GM23338 (cell line): ENCODE measurements around the gene PLD5.

Experiments used
- CREB1 ChIP-seq: fragments of 250-450 bp; sonication (Bioruptor Pico); IDR thresholded peaks from 2 replicates; pipeline ENCODE4 v1.5.0; 2020; ENCODE audit warnings: low read depth, mild to moderate bottlenecking, moderate library complexity
- CTCF ChIP-seq, 2 experiments: fragments of 200-600 bp in 1 of 2; sonication (generic) in 1 of 2; conservative IDR thresholded peaks; 2 replicates each; pipeline versions ENCODE4 v1.5.1 to v1.6.1; 2016 to 2017; ENCODE audit warnings: antibody characterized with exemption in 2 of 2, low read depth in 2 of 2, mild to moderate bottlenecking in 2 of 2, moderate library complexity in 1 of 2
- REST ChIP-seq: IDR thresholded peaks from one replicate; pipeline ENCODE4 v1.6.1; 2018; ENCODE audit warnings: antibody characterized with exemption; ENCODE audit not compliant: unreplicated experiment
- ZNF114 ChIP-seq: fragments of 250-450 bp; sonication (Bioruptor Pico); IDR thresholded peaks from 2 replicates; pipeline ENCODE4 v1.5.0; 2020; ENCODE audit warnings: mild to moderate bottlenecking, moderate library complexity

- TF ChIP-seq ZNF114: no peak
- TF ChIP-seq CTCF (conservative IDR thresholded peaks at IDR 0.05; ENCODE audit: low read depth in 2 of 2): no peak
- no peak for TF ChIP-seq REST
- TF ChIP-seq CREB1 (CRISPR knock-in tag): no peak
These were observed 92.7 kb downstream of the PLD5 start for GRCh38 chr1:242431786-242432185.
